HepG2 (cell line): Measurements from ENCODE around the gene SPON2. TPM values are rescaled to one million over a fixed set of nuclear protein-coding genes. Genes with fewer than 3 reads are reported as not detected.
A peak's percentile ranks its signal among the peaks of the same experiment; 100 is the strongest.

Source experiments
- ATAC-seq: fragments of 200-7000 bp; cut with Tn5 transposase; 3 replicates; pipeline ENCODE4 v1.9.1; 2020; ENCODE audit warnings: mild to moderate bottlenecking, moderate library complexity
- BruUV-seq: library from RNA; stranded (reverse); fragments of 400-500 nt; replicated peaks from 2 replicates; lab custom pipeline; 2021; lab: Mats Ljungman, UMichigan
- CTCF ChIA-PET: fragments of 300-600 bp; formaldehyde crosslinking; extraction: SDS; loops from one replicate; lab custom pipeline; 2021; ENCODE audit warnings: low total read pairs, inconsistent platforms, low intra/inter-chr PET ratio; lab: Yijun Ruan, JAX
- POLR2A ChIA-PET: fragments of 350-600 bp; sonication (Branson Sonifier 250); formaldehyde crosslinking; loops from one replicate; lab custom pipeline; 2020; ENCODE audit warnings: antibody characterized with exemption, inconsistent platforms; lab: Yijun Ruan, JAX
- DNase-seq: peaks from one replicate; pipeline ENCODE4 v3.0.0-alpha.2; 2015; ENCODE audit warnings: low spot score
- FAIRE-seq: peaks from 3 replicates; lab custom pipeline; 2011; peaks lifted over from hg19 to GRCh38; lab: Jason Lieb, UNC
- H2AFZ ChIP-seq: one replicate; pipeline ENCODE4 v1.6.1; 2011; ENCODE audit warnings: low read length, inconsistent platforms
- H3K27ac ChIP-seq: fragments of 300-600 bp; 3 replicates; pipeline ENCODE4 v1.8.0; 2011; ENCODE audit warnings: mixed run types, mild to moderate bottlenecking, mixed read lengths, low read length, inconsistent platforms; ENCODE audit not compliant: insufficient read depth; ENCODE audit errors: extremely low read length
- H3K27me3 ChIP-seq, 2 experiments: fragments of 200-600 bp in 1 of 2; 2 replicates in 1 of 2; 3 replicates in 1 of 2; pipeline versions ENCODE4 v1.6.0 to v1.8.0; 2011; ENCODE audit warnings: low read length in 2 of 2, mild to moderate bottlenecking in 2 of 2, moderate library complexity in 2 of 2, inconsistent platforms in 1 of 2; ENCODE audit not compliant: insufficient read depth in 2 of 2, control insufficient read depth in 1 of 2
- H3K36me3 ChIP-seq, 2 experiments: fragments of 200-600 bp in 1 of 2; replicated peaks in 1 of 2; 2 replicates in 1 of 2; 3 replicates in 1 of 2; pipeline versions ENCODE4 v1.5.1 to v1.8.0; 2011; ENCODE audit warnings: low read length in 2 of 2, inconsistent platforms in 1 of 2; ENCODE audit not compliant: insufficient read depth in 2 of 2, control insufficient read depth in 1 of 2
- H3K4me1 ChIP-seq: 2 replicates; pipeline ENCODE4 v1.5.1; 2012; ENCODE audit warnings: low read length, inconsistent platforms; ENCODE audit not compliant: insufficient read depth
- H3K4me2 ChIP-seq: 2 replicates; pipeline ENCODE4 v1.6.0; 2011; ENCODE audit warnings: low read depth, low read length, inconsistent platforms
- H3K4me3 ChIP-seq, 3 experiments: fragments of 200-600 bp in 1 of 3; sonication (generic), shearing (Covaris generic) in 1 of 3; replicated peaks in 1 of 3; 2 replicates each; pipeline ENCODE4 v1.5.1; 2011 to 2016; ENCODE audit warnings: low read length in 3 of 3, inconsistent platforms in 2 of 3, low read depth in 2 of 3, mild to moderate bottlenecking in 2 of 3, control low read depth in 1 of 3, mixed read lengths in 1 of 3; ENCODE audit not compliant: insufficient read depth in 1 of 3
- H3K79me2 ChIP-seq: one replicate; pipeline ENCODE4 v1.6.1; 2011; ENCODE audit warnings: low read length, inconsistent platforms; ENCODE audit not compliant: insufficient read depth
- H3K9ac ChIP-seq: 2 replicates; pipeline ENCODE4 v1.6.0; 2011; ENCODE audit warnings: mild to moderate bottlenecking, low read depth, low read length, inconsistent platforms; ENCODE audit not compliant: insufficient read depth
- H3K9me3 ChIP-seq: 2 replicates; pipeline ENCODE4 v1.5.1; 2012; ENCODE audit warnings: mild to moderate bottlenecking, low read length
- H4K20me1 ChIP-seq: 2 replicates; pipeline ENCODE4 v1.6.0; 2011; ENCODE audit warnings: inconsistent platforms, mild to moderate bottlenecking, low read length, moderate library complexity; ENCODE audit not compliant: insufficient read depth
- AGO2 ChIP-seq: fragments of 200-400 bp; formaldehyde crosslinking; optimal IDR thresholded peaks from 2 replicates; pipeline ENCODE3; 2017; ENCODE audit warnings: mild to moderate bottlenecking, low read depth, low read length, moderate library complexity
- FOSL1 ChIP-seq: sonication (generic); formaldehyde crosslinking; IDR thresholded peaks from 2 replicates; pipeline ENCODE4 v1.9.0; 2021; ENCODE audit warnings: missing genetic modification reagents, borderline replicate concordance
- KAT2B ChIP-seq: fragments of 150-350 bp; IDR thresholded peaks from 2 replicates; pipeline ENCODE4 v1.6.1; 2014; ENCODE audit warnings: low read depth, low read length, borderline replicate concordance
- KDM2A ChIP-seq: sonication (generic); formaldehyde crosslinking; IDR thresholded peaks from 2 replicates; pipeline ENCODE4 v1.4.0; 2020; ENCODE audit warnings: low read depth, missing genetic modification reagents, borderline replicate concordance
- KMT2A ChIP-seq: sonication (generic); formaldehyde crosslinking; IDR thresholded peaks from 2 replicates; pipeline ENCODE4 v1.4.0; 2020; ENCODE audit warnings: missing genetic modification reagents
- RXRB ChIP-seq: IDR thresholded peaks from 2 replicates; pipeline ENCODE4 v1.6.1; 2016; ENCODE audit warnings: borderline replicate concordance, missing genetic modification reagents, missing compliant biosample characterization
- SNAPC2 ChIP-seq: sonication (generic); formaldehyde crosslinking; IDR thresholded peaks from 2 replicates; pipeline ENCODE4 v1.8.1; 2022; ENCODE audit warnings: mild to moderate bottlenecking, missing genetic modification reagents
- SRY ChIP-seq: sonication (generic); formaldehyde crosslinking; IDR thresholded peaks from 2 replicates; pipeline ENCODE4 v1.8.0; 2022; ENCODE audit warnings: mild to moderate bottlenecking, missing genetic modification reagents
- ZNF160 ChIP-seq: sonication (generic); formaldehyde crosslinking; IDR thresholded peaks from 2 replicates; pipeline ENCODE4 v1.8.0; 2022; ENCODE audit warnings: mild to moderate bottlenecking, inconsistent platforms, missing genetic modification reagents
- ZNF768 ChIP-seq: sonication (generic); formaldehyde crosslinking; IDR thresholded peaks from 2 replicates; pipeline ENCODE4 v1.4.0; 2020; ENCODE audit warnings: missing genetic modification reagents
- WGBS: methylation state at CpG from one replicate; pipeline ENCODE4 v1.1.6; 2017; ENCODE audit warnings: low lambda C conversion rate; 5-methylcytosine and 5-hydroxymethylcytosine counted together
- in situ Hi-C: cut with HindIII; loops from 2 replicates; pipeline ENCODE4 v1.10.0; 2017; ENCODE audit warnings: low pct_unique_long_range_greater_than_20kb; ENCODE audit not compliant: extremely low pct_ligation_motif_present
- intact Hi-C: fragments of 100-400 bp; cut with micrococcal nuclease; formaldehyde crosslinking; loops from one replicate; pipeline ENCODE4 v1.10.0; 2022; ENCODE audit not compliant: unreplicated experiment
- polyA plus RNA-seq, 8 experiments: library from polyadenylated mRNA; depleted of rRNA in 3 of 8; stranded (reverse) in 7 of 8; unstranded in 1 of 8; fragments of >200 nt; fragmentation: Illumina TruSeq in 4 of 8; extraction: Trizol in 4 of 8; gene quantifications; 2 replicates each; pipeline versions ENCODE4 v1.2.1 to v1.2.3, GENCODE V29; 2011 to 2016; ENCODE audit warnings: low read depth in 4 of 8, missing spikeins in 1 of 8, mixed read lengths in 1 of 8; ENCODE audit not compliant: insufficient read depth in 1 of 8
- total RNA-seq, 5 experiments: library from RNA; depleted of rRNA; stranded (reverse); fragments of >200 nt; fragmentation: Illumina TruSeq; extraction: Trizol; gene quantifications; 2 replicates each; pipeline ENCODE4 v1.2.3, GENCODE V29; 2016; ENCODE audit warnings: low read depth in 1 of 5
- TF ChIP-seq, protein P1 (sequence below): sonication (generic); formaldehyde crosslinking; IDR thresholded peaks from 2 replicates; pipeline ENCODE4 v1.4.0; 2020; ENCODE audit warnings: missing genetic modification reagents

Gene SPON2
- total and polyA plus RNA-seq, 2 of the 13 experiments (the other 11 are each of a cell fraction or from before 2014, with no cell fraction given): 17.4 to 55.2 TPM

- WGBS: 100% methylated on average over 2 of the region's 10 CpGs
- no TSS peak for BruUV-seq
These were observed 38.6 kb upstream of the SPON2 start for GRCh38 chr4:1210971-1211370.

GRCh38 chr4:1210241-1210841 is 38.0 kb upstream of the SPON2 start:
- FAIRE-seq (no peak), ATAC-seq (no peak), DNase-seq (no peak)
- Histone ChIP-seq H3K36me3 (peaks cover 7 to 20% of the 10 kb centered on the region in 2 experiments), H3K9me3 (no peaks in the 10 kb centered on the region), H4K20me1 (no peaks in the 10 kb centered on the region), H3K4me1 (peaks cover 21% of the 10 kb centered on the region), H3K4me2 (no peak overlapping the region), H3K9ac (no peak overlapping the region), H3K27me3 (no peaks in the 10 kb centered on the region), H3K79me2 (no peaks in the 10 kb centered on the region), H3K27ac (no peak overlapping the region), H2AFZ (no peak overlapping the region), H3K4me3 (no peak overlapping the region)
- TF ChIP-seq AGO2: peak; percentile 46
- no peak for TF ChIP-seq KAT2B
- no peak for TF ChIP-seq ZNF160
- TF ChIP-seq SNAPC2: no peak
- no peak for TF ChIP-seq FOSL1 (CRISPR knock-in tag)
- no peak for TF ChIP-seq SRY
- TF ChIP-seq, protein P1, sequence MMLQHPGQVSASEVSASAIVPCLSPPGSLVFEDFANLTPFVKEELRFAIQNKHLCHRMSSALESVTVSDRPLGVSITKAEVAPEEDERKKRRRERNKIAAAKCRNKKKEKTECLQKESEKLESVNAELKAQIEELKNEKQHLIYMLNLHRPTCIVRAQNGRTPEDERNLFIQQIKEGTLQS (CRISPR knock-in tag): no peak
- no peak for TF ChIP-seq KDM2A (CRISPR knock-in tag)
- no peak for TF ChIP-seq RXRB
- in situ Hi-C loops: no loop called here
- BruUV-seq: no TSS peak
- ChIA-PET POLR2A (interaction anchor here (1.0 kb wide), 1 partner anchor 37 kb away, joined by 3 read pairs; the partner anchor contains the start of gene SPON2), CTCF (no interaction called here)
- WGBS: 98% methylated on average over 18 of the region's 22 CpGs
- intact Hi-C loops: no loop called here

More at GRCh38 chr4:1210971-1211370, 38.6 kb upstream of the SPON2 start:
- in situ Hi-C loops (no loop called here), intact Hi-C loops (no loop called here)
- Histone ChIP-seq H4K20me1 (no peaks in the 10 kb centered on the region), H3K9me3 (no peaks in the 10 kb centered on the region), H3K79me2 (no peaks in the 10 kb centered on the region), H3K4me1 (peaks cover 15% of the 10 kb centered on the region), H3K36me3 (peaks cover 7 to 26% of the 10 kb centered on the region in 2 experiments), H2AFZ (no peak overlapping the region), H3K4me2 (no peak overlapping the region), H3K9ac (no peak overlapping the region), H3K27ac (no peak overlapping the region), H3K27me3 (no peaks in the 10 kb centered on the region), H3K4me3 (no peak overlapping the region)
- no peak for ATAC-seq
- TF ChIP-seq ZNF768 (peak; percentile 10; the same call in 1 of the 2 replicates), AGO2 (peak; percentile 83), KMT2A (CRISPR knock-in tag) (no peak)
- no peak for DNase-seq
- POLR2A ChIA-PET: no interaction called here
- FAIRE-seq: no peak
- CTCF ChIA-PET: no interaction called here
